SK-N-SH (cell line): ENCODE measurements around the gene SPATA20. TPM values are rescaled to one million over a fixed set of nuclear protein-coding genes. Genes with fewer than 3 reads are reported as not detected.

ENCODE experiments used
- CTCF ChIA-PET: fragments of 300-600, 350-600 bp; formaldehyde crosslinking; extraction: SDS; loops from one replicate; lab custom pipeline; 2021; lab: Yijun Ruan, JAX
- POLR2A ChIA-PET: fragments of 350-600 bp; sonication (Branson Sonifier 250); formaldehyde crosslinking; extraction: SDS; loops from one replicate; lab custom pipeline; 2020; ENCODE audit warnings: antibody characterized with exemption, inconsistent platforms; lab: Yijun Ruan, JAX
- DNase-seq: peaks from one replicate; pipeline ENCODE4 v3.0.0; 2012
- H2AFZ ChIP-seq: fragments of 200-600 bp; sonication (generic); 2 replicates; pipeline ENCODE4 v1.8.1; 2016; ENCODE audit warnings: antibody characterized with exemption, mild to moderate bottlenecking, low read depth
- H3F3A ChIP-seq: fragments of 200-600 bp; sonication (generic); replicated peaks from 2 replicates; pipeline ENCODE3; 2016; ENCODE audit warnings: antibody characterized with exemption, mild to moderate bottlenecking; ENCODE audit not compliant: insufficient read depth
- H3K27ac ChIP-seq, 2 experiments: fragments of 200-500 bp in 1 of 2; fragments of 200-600 bp in 1 of 2; sonication (Bioruptor generic) in 1 of 2; sonication (generic), shearing (Covaris generic) in 1 of 2; 2 replicates each; pipeline versions ENCODE4 v1.5.1 to v1.6.1; 2014 to 2016; ENCODE audit warnings: low read depth in 2 of 2, inconsistent platforms in 1 of 2, low read length in 1 of 2, mild to moderate bottlenecking in 1 of 2, mixed read lengths in 1 of 2
- H3K27me3 ChIP-seq: fragments of 200-600 bp; sonication (generic), shearing (Covaris generic); 2 replicates; pipeline ENCODE4 v1.6.1; 2016; ENCODE audit warnings: mixed run types; ENCODE audit not compliant: insufficient read depth
- H3K36me3 ChIP-seq, 2 experiments: fragments of 200-500 bp in 1 of 2; fragments of 200-600 bp in 1 of 2; sonication (Bioruptor generic) in 1 of 2; sonication (generic) in 1 of 2; replicated peaks in 1 of 2; 2 replicates each; pipeline versions ENCODE3 to v1.5.1; 2014 to 2016; ENCODE audit warnings: low read length in 1 of 2, mild to moderate bottlenecking in 1 of 2; ENCODE audit not compliant: insufficient read depth in 2 of 2, control insufficient read depth in 1 of 2
- H3K4me1 ChIP-seq, 2 experiments: fragments of 200-500 bp in 1 of 2; fragments of 200-600 bp in 1 of 2; sonication (Bioruptor generic) in 1 of 2; sonication (generic), shearing (Covaris generic) in 1 of 2; 2 replicates each; pipeline versions ENCODE4 v1.5.1 to v1.6.1; 2014 to 2016; ENCODE audit warnings: low read depth in 1 of 2, low read length in 1 of 2, mixed run types in 1 of 2; ENCODE audit not compliant: insufficient read depth in 2 of 2, control insufficient read depth in 1 of 2
- H3K4me2 ChIP-seq: fragments of 200-600 bp; sonication (generic), shearing (Covaris generic); 2 replicates; pipeline ENCODE4 v1.6.1; 2017; ENCODE audit warnings: mixed run types
- H3K4me3 ChIP-seq, 2 experiments: fragments of 200-500 bp in 1 of 2; fragments of 200-600 bp in 1 of 2; sonication (Bioruptor generic) in 1 of 2; sonication (generic), shearing (Covaris generic) in 1 of 2; 2 replicates each; pipeline versions ENCODE4 v1.5.1 to v1.8.1; 2014 to 2016; ENCODE audit warnings: low read depth in 2 of 2, inconsistent platforms in 1 of 2, low read length in 1 of 2, mild to moderate bottlenecking in 1 of 2, mixed read lengths in 1 of 2, moderate library complexity in 1 of 2
- H3K79me2 ChIP-seq: fragments of 200-600 bp; sonication (generic); 2 replicates; pipeline ENCODE4 v1.8.1; 2017; ENCODE audit warnings: mild to moderate bottlenecking; ENCODE audit not compliant: insufficient read depth
- H3K9ac ChIP-seq: fragments of 200-600 bp; sonication (generic); 2 replicates; pipeline ENCODE4 v1.6.1; 2017; ENCODE audit warnings: mixed run types
- H3K9me2 ChIP-seq: fragments of 200-600 bp; sonication (generic); 2 replicates; pipeline ENCODE4 v1.6.1; 2017; ENCODE audit warnings: mixed run types
- H3K9me3 ChIP-seq: fragments of 200-600 bp; sonication (generic); 2 replicates; pipeline ENCODE4 v1.6.1; 2017; ENCODE audit warnings: mixed run types, mild to moderate bottlenecking, moderate library complexity
- H4K20me1 ChIP-seq: fragments of 200-600 bp; sonication (generic); 2 replicates; pipeline ENCODE4 v1.6.1; 2017; ENCODE audit warnings: mild to moderate bottlenecking, mixed run types; ENCODE audit not compliant: insufficient read depth
- EP300 ChIP-seq, 2 experiments: IDR thresholded peaks; 2 replicates each; pipeline versions ENCODE4 v1.4.0 to v1.6.1; 2012; ENCODE audit warnings: borderline replicate concordance in 1 of 2, low read depth in 1 of 2, low read length in 1 of 2
- EZH2phosphoT487 ChIP-seq: fragments of 200-600 bp; sonication (generic); IDR thresholded peaks from 2 replicates; pipeline ENCODE4 v1.6.1; 2017; ENCODE audit warnings: low read depth, mixed run types, mild to moderate bottlenecking, antibody characterized with exemption, moderate library complexity, borderline replicate concordance
- GABPA ChIP-seq: IDR thresholded peaks from 2 replicates; pipeline ENCODE4 v1.4.0; 2012; ENCODE audit warnings: low read depth, mild to moderate bottlenecking
- NRF1 ChIP-seq: IDR thresholded peaks from 2 replicates; pipeline ENCODE4 v1.6.1; 2012; ENCODE audit warnings: low read depth, mild to moderate bottlenecking, low read length
- RAD21 ChIP-seq: IDR thresholded peaks from 2 replicates; pipeline ENCODE4 v1.6.1; 2012; ENCODE audit warnings: mild to moderate bottlenecking, low read length
- RCOR1 ChIP-seq: fragments of 150-350 bp; IDR thresholded peaks from 2 replicates; pipeline ENCODE4 v1.6.1; 2017; ENCODE audit warnings: antibody characterized with exemption, low read length
- REST ChIP-seq: IDR thresholded peaks from 2 replicates; pipeline ENCODE4 v1.6.1; 2012; ENCODE audit warnings: mild to moderate bottlenecking, low read depth, low read length, moderate library complexity
- SIN3A ChIP-seq: IDR thresholded peaks from 2 replicates; pipeline ENCODE4 v1.6.1; 2012; ENCODE audit warnings: low read depth, mild to moderate bottlenecking, low read length, moderate library complexity, borderline replicate concordance
- TAF1 ChIP-seq: IDR thresholded peaks from 2 replicates; pipeline ENCODE4 v1.6.1; 2012; ENCODE audit warnings: low read depth, mild to moderate bottlenecking, low read length, moderate library complexity, borderline replicate concordance
- TCF12 ChIP-seq: IDR thresholded peaks from 2 replicates; pipeline ENCODE4 v1.4.0; 2012
- YY1 ChIP-seq: IDR thresholded peaks from 2 replicates; pipeline ENCODE4 v1.4.0; 2012; ENCODE audit warnings: low read depth, mild to moderate bottlenecking
- ZBTB33 ChIP-seq: IDR thresholded peaks from 2 replicates; pipeline ENCODE4 v1.4.0; 2012; ENCODE audit warnings: low read depth, borderline replicate concordance
- WGBS: methylation state at CpG from one replicate; pipeline ENCODE4 v1.1.6; 2017; ENCODE audit warnings: low lambda C conversion rate; 5-methylcytosine and 5-hydroxymethylcytosine counted together
- polyA plus RNA-seq, 3 experiments: library from polyadenylated mRNA; depleted of rRNA; stranded (reverse); fragments of >200 nt; gene quantifications; 2 replicates each; pipeline ENCODE4 v1.2.3, GENCODE V29; 2012

SPATA20 gene
- polyA plus RNA-seq, 1 of the 3 experiments (the other 2 are of a cell fraction): 92.0 TPM

DNA sequence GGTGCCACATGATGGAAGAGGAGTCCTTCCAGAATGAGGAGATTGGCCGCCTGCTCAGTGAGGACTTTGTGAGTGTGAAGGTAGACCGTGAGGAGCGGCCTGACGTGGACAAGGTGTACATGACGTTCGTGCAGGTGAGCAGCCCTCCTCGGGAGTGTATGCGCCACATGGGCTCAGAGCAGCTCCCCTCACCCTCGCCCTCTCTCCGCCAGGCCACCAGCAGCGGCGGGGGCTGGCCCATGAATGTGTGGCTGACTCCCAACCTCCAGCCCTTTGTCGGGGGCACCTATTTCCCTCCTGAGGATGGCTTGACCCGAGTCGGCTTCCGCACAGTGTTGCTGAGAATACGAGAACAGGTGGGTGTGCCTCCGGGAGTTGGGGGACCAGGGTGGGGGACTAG lies 1.9 kb downstream of the SPATA20 start:
- Histone ChIP-seq H3K9me3 (no peaks in the 10 kb centered on the region), H3K9me2 (no peaks in the 10 kb centered on the region), H3K9ac (no peak overlapping the region), H3K27me3 (no peaks in the 10 kb centered on the region), H3K4me2 (no peak overlapping the region), H3F3A (peaks cover 6% of the 10 kb centered on the region), H2AFZ (no peak overlapping the region), H3K36me3 (peaks cover 16 to 27% of the 10 kb centered on the region in 2 experiments), H3K4me1 (peaks cover 0 to 20% of the 10 kb centered on the region in 2 experiments; a peak in 1 of 4 replicates), H3K4me3 (no peak overlapping the region), H3K79me2 (peaks cover 16% of the 10 kb centered on the region), H3K27ac (no peak overlapping the region), H4K20me1 (no peaks in the 10 kb centered on the region)
- DNase-seq: no peak
- ChIA-PET POLR2A (interaction anchor here (1.0 to 2.4 kb wide), 3 partner anchors 77 to 147 kb away, joined by 3 to 21 read pairs (median 3); no protein-coding TSS in a partner anchor), CTCF (interaction anchor here (0.7 to 24.2 kb wide), 16 partner anchors 10 to 293 kb away, joined by 3 to 1212 read pairs (median 32); partner anchors contain the start of gene CACNA1G)
- TF ChIP-seq REST (no peak), TCF12 (no peak), RCOR1 (no peak), NRF1 (no peak), TAF1 (no peak), EP300 (IDR thresholded peaks at IDR 0.05; ENCODE audit: borderline replicate concordance in 1 of 2, low read depth in 1 of 2, low read length in 1 of 2) (no peak), EZH2phosphoT487 (no peak), SIN3A (no peak), YY1 (no peak), GABPA (no peak), ZBTB33 (no peak), RAD21 (no peak)
- 95% methylated on average over 18 of the region's 18 CpGs for WGBS
